Astrocyte (in vitro differentiated cells and primary cell): ENCODE measurements around the gene PEAK1.

ENCODE experiments used
- EZH2 ChIP-seq: IDR thresholded peaks from 2 replicates; pipeline ENCODE4 v1.6.1; 2012; ENCODE audit warnings: mild to moderate bottlenecking, low read length, inconsistent platforms; ENCODE audit not compliant: insufficient read depth
- TF ChIP-seq, protein P1 (sequence below): IDR thresholded peaks from 2 replicates; pipeline ENCODE4 v1.5.1; 2011; ENCODE audit warnings: low read depth, mild to moderate bottlenecking, inconsistent platforms, low read length, moderate library complexity; ENCODE audit not compliant: insufficient read depth

DNA sequence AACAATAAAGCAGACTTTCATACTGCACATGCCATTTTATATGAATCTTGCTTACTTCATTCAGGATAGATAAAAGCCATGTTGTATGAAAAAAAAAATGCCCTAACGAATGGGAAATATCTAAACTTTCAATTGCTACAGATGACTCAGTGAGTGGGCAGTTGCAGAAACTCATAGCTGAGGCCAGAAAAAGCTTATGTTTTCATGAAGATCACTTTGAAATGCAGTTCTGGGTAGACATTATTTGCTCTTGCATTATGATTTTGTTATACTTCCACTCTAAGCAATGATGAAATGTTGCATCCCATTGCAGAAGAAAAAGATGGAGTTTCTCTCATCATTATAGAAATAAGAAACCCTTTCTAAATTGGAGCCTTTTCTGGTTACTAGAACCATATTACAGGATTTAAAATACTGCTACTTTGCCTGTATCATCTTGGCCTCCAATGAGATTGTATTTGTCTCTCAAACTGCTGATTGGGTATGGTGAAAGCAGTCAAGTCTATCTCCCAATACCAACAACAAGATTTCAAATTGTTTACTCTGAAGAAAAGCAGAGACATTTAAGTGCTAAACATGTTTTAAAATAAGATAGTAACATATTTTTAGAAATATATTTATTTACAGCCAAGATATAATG lies 17.0 kb downstream of the PEAK1 start:
- TF ChIP-seq, protein P1, sequence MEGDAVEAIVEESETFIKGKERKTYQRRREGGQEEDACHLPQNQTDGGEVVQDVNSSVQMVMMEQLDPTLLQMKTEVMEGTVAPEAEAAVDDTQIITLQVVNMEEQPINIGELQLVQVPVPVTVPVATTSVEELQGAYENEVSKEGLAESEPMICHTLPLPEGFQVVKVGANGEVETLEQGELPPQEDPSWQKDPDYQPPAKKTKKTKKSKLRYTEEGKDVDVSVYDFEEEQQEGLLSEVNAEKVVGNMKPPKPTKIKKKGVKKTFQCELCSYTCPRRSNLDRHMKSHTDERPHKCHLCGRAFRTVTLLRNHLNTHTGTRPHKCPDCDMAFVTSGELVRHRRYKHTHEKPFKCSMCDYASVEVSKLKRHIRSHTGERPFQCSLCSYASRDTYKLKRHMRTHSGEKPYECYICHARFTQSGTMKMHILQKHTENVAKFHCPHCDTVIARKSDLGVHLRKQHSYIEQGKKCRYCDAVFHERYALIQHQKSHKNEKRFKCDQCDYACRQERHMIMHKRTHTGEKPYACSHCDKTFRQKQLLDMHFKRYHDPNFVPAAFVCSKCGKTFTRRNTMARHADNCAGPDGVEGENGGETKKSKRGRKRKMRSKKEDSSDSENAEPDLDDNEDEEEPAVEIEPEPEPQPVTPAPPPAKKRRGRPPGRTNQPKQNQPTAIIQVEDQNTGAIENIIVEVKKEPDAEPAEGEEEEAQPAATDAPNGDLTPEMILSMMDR = no peak
- TF ChIP-seq EZH2 = no peak
